Measurements from ENCODE around the gene CLEC4F.

Gene CLEC4F

DNA sequence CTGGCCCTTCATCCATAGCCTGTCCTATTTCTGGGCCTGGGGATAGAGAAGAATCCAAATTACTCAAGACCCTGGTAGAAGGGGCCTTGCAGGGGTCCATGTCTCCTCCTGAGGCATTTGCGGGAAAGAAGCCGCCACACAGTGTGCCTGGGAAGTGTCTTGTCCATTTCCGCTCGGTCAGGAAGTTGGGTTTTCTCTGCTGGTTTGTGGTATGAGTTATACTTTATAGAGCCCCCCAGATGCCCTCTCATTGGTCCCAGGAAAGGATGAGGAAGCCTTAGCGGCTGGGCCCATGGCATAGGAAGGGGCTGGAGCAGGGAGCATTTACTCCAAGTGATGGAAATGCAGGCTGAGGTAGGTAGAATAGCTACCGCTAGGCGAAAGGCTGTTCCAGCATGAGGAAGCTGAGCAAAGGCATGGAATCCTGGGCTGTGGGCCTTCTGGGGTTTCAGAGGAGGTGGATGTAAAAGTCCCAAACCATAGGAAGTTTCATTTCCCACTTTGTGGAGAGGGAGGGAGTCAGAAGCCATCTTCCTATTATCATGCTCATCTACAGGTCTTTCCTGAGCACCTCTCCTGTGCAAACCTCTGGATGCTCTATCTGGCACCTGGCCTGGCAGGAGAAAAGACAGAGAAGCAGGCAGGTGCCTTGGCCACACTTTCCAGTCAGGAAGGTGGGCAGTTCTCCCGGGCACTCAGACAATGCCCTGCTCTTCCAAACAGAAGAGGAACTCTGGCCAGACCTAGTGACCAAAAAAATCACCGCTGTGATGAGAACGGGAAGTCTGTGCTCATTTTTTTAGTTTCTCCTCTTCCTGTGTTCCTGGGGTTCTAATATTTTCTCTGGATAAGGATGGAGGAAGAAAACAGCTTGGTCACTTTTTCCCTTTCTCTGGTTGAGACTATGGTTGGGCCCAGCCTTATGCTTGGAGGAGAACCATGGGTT is 17.9 kb upstream of the CLEC4F start:
- DNase-seq (ENCODE audit: insufficient read length, low spot score), result no peak
- no peak for TF ChIP-seq PAX5 (IDR thresholded peaks at IDR 0.05; ENCODE audit: insufficient read depth, low read length, severe bottlenecking)
- TF ChIP-seq TAF1 (IDR thresholded peaks at IDR 0.05; ENCODE audit: low read depth, low read length), result no peak
- TF ChIP-seq POU2F2 (IDR thresholded peaks at IDR 0.05; ENCODE audit: low read depth, low read length), result no peak
- TF ChIP-seq POLR2A (IDR thresholded peaks at IDR 0.05; ENCODE audit: low read depth, low read length), result no peak
- TF ChIP-seq SPI1 (IDR thresholded peaks at IDR 0.05; ENCODE audit: low read depth, low read length), result no peak
- no peak for TF ChIP-seq POLR2AphosphoS5 (IDR thresholded peaks at IDR 0.05; ENCODE audit: low read depth, low read length)
- FAIRE-seq, result no peak

DNA sequence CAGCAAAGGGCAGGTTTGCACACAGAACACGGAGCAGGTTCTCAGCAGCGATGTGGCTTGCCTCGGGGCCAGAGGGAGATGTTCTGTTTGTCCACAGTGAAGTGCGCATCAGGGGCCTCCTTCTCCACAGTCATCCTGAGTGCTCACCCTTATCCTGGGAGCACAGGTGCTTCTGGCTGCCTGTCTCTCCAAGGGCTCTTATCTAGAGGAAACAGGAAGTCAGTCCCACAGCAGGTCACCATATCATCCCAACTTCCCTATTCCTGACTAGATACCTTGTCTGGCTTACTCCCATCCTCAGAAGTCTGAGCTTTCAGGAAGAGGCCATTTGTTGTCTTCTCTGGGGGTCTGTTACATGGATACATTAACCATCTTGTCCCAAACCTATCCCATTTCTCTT is 15.2 kb upstream of the CLEC4F start, which contains the start of gene CD207:
CD207 (minus strand) TSS at position 174 of the 400 bp plus-strand sequence; CDS start at position 134, 40 bp downstream.
- DNase-seq (ENCODE audit: insufficient read length, low spot score) (no peak), FAIRE-seq (no peak)
- TF ChIP-seq POLR2A (IDR thresholded peaks at IDR 0.05; ENCODE audit: low read depth, low read length), result no peak

DNA sequence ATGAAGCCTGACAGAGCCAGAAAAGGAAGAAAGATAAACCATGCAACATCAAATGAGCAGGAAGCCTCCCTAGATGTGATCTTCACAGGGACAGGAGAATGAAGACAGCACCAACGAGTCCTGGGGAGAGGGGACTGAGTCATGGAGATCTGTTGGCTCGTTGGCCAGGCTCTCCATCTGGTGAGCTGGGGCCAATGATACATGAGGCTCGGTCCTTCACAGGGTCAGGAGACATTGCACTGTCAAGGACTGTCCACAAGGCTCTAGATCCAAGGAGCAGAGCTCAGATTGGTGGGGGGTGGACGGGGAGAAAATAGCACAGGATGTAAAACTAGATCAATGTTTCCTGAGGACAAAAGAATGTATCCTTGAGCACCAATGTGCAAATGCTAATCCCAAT is 14.5 kb upstream of the CLEC4F start:
- no peak for TF ChIP-seq POLR2AphosphoS5 (IDR thresholded peaks at IDR 0.05; ENCODE audit: low read depth, low read length)
- TF ChIP-seq TAF1 (IDR thresholded peaks at IDR 0.05; ENCODE audit: low read depth, low read length), result no peak
- TF ChIP-seq SPI1 (IDR thresholded peaks at IDR 0.05; ENCODE audit: low read depth, low read length), result no peak
- no peak for TF ChIP-seq POLR2A (IDR thresholded peaks at IDR 0.05; ENCODE audit: low read depth, low read length)
- no peak for TF ChIP-seq POU2F2 (IDR thresholded peaks at IDR 0.05; ENCODE audit: low read depth, low read length)
- no peak for TF ChIP-seq PAX5 (IDR thresholded peaks at IDR 0.05; ENCODE audit: insufficient read depth, low read length, severe bottlenecking)
- no peak for FAIRE-seq
- no peak for DNase-seq (ENCODE audit: insufficient read length, low spot score)

DNA sequence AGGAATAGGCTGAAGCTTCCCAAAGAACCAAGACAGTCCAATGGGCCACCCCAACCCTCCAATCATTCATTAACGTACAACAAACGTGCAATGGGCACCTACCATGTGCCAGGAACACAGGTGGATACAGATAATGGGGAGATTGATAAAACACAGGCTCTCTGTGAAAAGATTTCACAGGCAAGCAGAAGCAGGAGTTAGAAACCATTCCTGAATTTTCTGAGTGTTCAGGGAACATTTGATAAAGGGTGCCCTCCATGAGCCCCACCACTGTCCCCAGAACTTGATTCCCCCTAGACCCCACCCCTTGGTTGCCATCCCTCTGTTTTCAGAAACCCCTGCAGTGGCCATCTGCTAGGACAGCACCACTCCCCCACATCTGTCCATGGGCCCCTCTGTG is 13.7 kb upstream of the CLEC4F start:
- FAIRE-seq, result no peak
- TF ChIP-seq TAF1 (IDR thresholded peaks at IDR 0.05; ENCODE audit: low read depth, low read length) (no peak), PAX5 (IDR thresholded peaks at IDR 0.05; ENCODE audit: insufficient read depth, low read length, severe bottlenecking) (no peak), SPI1 (IDR thresholded peaks at IDR 0.05; ENCODE audit: low read depth, low read length) (no peak), POLR2AphosphoS5 (IDR thresholded peaks at IDR 0.05; ENCODE audit: low read depth, low read length) (no peak), POU2F2 (IDR thresholded peaks at IDR 0.05; ENCODE audit: low read depth, low read length) (no peak), POLR2A (IDR thresholded peaks at IDR 0.05; ENCODE audit: low read depth, low read length) (no peak)
- no peak for DNase-seq (ENCODE audit: insufficient read length, low spot score)

DNA sequence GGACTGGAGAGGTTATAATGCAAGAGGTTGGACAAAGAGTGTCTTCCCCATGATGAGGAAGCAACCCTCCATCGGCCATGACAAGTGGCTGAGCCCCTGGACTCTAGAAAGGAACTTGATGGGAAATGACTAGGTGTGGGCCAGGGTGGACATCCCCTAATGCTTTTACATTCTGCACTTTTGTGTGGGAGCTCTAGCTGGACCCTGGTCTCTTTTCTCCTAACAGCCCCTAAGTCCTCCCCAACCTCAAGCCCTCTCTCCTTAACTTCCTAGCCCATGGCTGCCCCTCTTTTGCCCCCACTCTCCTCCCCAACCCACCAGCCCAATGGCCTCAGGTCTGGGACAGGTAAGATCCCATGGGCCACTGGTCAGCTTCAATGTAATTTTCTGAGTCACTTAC is 12.8 kb upstream of the CLEC4F start:
- TF ChIP-seq POU2F2 (IDR thresholded peaks at IDR 0.05; ENCODE audit: low read depth, low read length) (no peak), TAF1 (IDR thresholded peaks at IDR 0.05; ENCODE audit: low read depth, low read length) (no peak), SPI1 (IDR thresholded peaks at IDR 0.05; ENCODE audit: low read depth, low read length) (no peak), PAX5 (IDR thresholded peaks at IDR 0.05; ENCODE audit: insufficient read depth, low read length, severe bottlenecking) (no peak), POLR2A (IDR thresholded peaks at IDR 0.05; ENCODE audit: low read depth, low read length) (no peak)
- DNase-seq (ENCODE audit: insufficient read length, low spot score) (no peak), FAIRE-seq (no peak)

DNA sequence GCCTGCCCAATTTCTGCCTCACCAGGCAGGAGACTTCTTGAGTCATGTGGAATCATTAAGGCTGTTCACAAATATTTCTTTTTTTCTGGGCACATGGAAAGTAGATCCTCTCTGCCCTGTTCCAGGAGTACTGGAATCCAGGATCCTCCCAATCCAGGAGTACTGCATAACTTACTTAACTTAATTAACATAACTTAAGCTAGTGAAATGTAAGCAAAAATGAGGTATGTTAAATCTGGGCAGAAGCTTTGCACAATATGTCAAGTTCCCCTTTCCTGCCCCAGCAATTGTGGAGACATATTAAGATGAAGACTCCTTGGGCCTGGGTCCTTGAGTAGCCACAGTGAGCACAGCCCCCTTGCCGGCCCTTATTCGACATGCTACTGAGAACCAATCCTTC is 12.0 kb upstream of the CLEC4F start:
- TF ChIP-seq PAX5 (IDR thresholded peaks at IDR 0.05; ENCODE audit: insufficient read depth, low read length, severe bottlenecking) (no peak), TAF1 (IDR thresholded peaks at IDR 0.05; ENCODE audit: low read depth, low read length) (no peak), SPI1 (IDR thresholded peaks at IDR 0.05; ENCODE audit: low read depth, low read length) (no peak), POLR2A (IDR thresholded peaks at IDR 0.05; ENCODE audit: low read depth, low read length) (no peak), POU2F2 (IDR thresholded peaks at IDR 0.05; ENCODE audit: low read depth, low read length) (no peak), POLR2AphosphoS5 (IDR thresholded peaks at IDR 0.05; ENCODE audit: low read depth, low read length) (no peak)
- FAIRE-seq, result no peak
- no peak for DNase-seq (ENCODE audit: insufficient read length, low spot score)

DNA sequence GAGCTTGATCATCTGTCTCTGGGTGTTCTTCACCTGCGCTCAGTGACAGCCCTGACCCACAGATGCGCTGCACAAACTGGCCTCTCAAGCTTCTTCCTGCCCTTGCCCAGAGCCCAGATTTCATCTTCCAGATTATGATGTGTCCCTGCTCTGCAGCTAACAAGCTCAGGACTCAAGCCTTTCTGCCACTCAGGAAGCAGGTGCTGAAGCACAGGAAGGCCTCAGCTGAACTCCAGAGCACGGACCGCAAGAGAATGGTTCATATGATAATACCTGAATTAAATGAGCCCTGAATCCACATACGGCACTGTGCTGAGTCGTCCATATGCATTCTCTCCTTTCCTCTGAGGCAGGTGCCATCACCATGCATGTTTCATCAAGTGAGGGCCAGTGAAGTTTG is 11.5 kb upstream of the CLEC4F start:
- TF ChIP-seq PAX5 (IDR thresholded peaks at IDR 0.05; ENCODE audit: insufficient read depth, low read length, severe bottlenecking) (no peak), POLR2A (IDR thresholded peaks at IDR 0.05; ENCODE audit: low read depth, low read length) (no peak), TAF1 (IDR thresholded peaks at IDR 0.05; ENCODE audit: low read depth, low read length) (no peak), SPI1 (IDR thresholded peaks at IDR 0.05; ENCODE audit: low read depth, low read length) (no peak), POLR2AphosphoS5 (IDR thresholded peaks at IDR 0.05; ENCODE audit: low read depth, low read length) (no peak), POU2F2 (IDR thresholded peaks at IDR 0.05; ENCODE audit: low read depth, low read length) (no peak)
- FAIRE-seq, result no peak
- DNase-seq (ENCODE audit: insufficient read length, low spot score), result no peak

DNA sequence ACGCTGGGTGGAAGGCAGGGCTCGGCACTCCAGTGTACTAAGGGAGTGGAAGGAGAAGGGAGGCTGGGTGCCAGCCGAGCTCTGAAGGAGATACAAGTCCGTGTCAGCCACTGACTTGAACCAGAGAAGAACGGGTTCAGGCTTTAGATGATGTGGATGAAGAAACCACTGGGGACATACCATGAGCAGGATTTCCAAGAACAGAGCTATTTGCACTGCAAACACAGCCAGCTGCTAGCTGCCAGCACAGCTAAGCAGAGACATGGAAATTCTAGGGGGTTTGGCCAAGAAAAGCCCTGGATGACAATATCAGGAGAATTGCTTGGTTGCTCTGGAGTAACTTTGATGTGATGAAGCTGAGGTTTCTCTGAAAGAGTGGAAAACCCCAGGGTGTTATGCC is 10.0 kb upstream of the CLEC4F start:
- no peak for DNase-seq (ENCODE audit: insufficient read length, low spot score)
- TF ChIP-seq POLR2A (IDR thresholded peaks at IDR 0.05; ENCODE audit: low read depth, low read length) (no peak), POLR2AphosphoS5 (IDR thresholded peaks at IDR 0.05; ENCODE audit: low read depth, low read length) (no peak), SPI1 (IDR thresholded peaks at IDR 0.05; ENCODE audit: low read depth, low read length) (no peak), POU2F2 (IDR thresholded peaks at IDR 0.05; ENCODE audit: low read depth, low read length) (no peak), TAF1 (IDR thresholded peaks at IDR 0.05; ENCODE audit: low read depth, low read length) (no peak), PAX5 (IDR thresholded peaks at IDR 0.05; ENCODE audit: insufficient read depth, low read length, severe bottlenecking) (no peak)
- no peak for FAIRE-seq

DNA sequence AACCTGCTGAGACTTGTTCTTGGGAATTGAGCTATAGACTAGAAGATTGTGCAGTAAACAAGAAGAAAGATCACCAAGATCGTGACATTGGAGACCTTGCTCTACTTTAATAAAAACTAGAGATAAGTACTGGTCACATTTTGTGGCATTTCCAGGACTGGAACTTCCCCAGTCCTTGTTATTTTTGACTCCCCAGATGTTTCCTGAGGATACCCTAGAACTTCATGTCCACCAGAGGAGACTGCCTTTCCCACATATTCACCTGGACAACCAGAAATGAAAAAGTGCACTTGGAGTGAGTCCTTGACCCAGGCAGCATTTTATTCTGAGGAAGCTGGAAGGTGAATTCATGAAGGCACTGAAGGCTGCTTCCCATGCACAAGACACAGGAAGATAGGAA is 9.5 kb upstream of the CLEC4F start:
- no peak for FAIRE-seq
- DNase-seq (ENCODE audit: insufficient read length, low spot score), result no peak
- TF ChIP-seq TAF1 (IDR thresholded peaks at IDR 0.05; ENCODE audit: low read depth, low read length), result no peak

Measured in GM12891 (cell line).